C4-2B (cell line): ENCODE measurements around the gene PDXP.

ENCODE experiments used
- CTCF ChIP-seq: fragments of 450-650 bp; conservative IDR thresholded peaks from 2 replicates; pipeline ENCODE4 v1.5.1; 2017; ENCODE audit warnings: mild to moderate bottlenecking
- ZFX ChIP-seq: fragments of 450-650 bp; IDR thresholded peaks from 2 replicates; pipeline ENCODE4 v1.6.1; 2017

DNA sequence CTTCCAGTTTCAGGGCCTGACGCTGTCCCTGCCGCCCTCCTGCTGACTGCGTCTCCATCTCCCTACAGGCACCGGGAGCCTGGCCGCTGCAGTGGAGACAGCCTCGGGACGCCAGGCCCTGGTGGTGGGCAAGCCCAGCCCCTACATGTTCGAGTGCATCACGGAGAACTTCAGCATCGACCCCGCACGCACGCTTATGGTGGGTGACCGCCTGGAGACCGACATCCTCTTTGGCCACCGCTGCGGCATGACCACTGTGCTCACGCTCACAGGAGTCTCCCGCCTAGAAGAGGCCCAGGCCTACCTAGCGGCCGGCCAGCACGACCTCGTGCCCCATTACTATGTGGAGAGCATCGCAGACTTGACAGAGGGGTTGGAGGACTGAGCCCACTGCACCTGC, 7.0 kb downstream of the PDXP start:
- TF ChIP-seq CTCF, result no peak
- TF ChIP-seq ZFX, result no peak
